Measurements from ENCODE around the gene MRPL36.

Gene MRPL36

DNA sequence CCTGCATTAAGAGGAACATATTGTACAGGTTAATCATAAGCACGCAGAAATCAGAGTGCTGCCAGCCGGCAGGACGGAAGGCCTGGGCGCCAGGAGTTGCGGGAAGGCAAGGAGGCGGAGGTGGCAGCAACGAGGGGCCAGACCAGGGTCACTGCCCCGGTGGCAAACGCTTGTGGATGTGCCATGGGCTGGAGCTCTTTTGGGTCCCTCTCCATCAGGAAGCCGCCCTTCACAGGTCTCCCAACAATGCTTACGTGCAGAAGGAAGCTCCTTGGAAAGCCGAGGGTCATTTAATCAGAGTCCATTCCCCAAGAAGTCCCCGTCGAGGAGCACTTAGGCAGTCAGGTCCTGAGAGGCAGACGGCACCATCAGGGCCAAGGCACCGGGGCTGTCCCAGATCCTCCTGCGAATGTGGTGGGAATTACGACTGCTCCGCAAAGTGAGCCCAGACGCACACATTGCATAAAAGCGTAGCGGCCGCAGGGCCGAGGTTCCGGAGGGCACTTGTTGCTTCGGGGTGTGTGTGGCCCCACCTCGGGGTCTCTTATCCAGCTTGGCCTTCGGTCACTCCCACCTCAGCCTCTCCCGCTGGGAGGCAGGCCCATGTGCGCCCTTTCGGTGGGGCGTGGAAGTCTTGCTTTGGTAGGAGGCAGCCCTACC, 20.5 kb downstream of the MRPL36 start:
- TF ChIP-seq, protein P1, sequence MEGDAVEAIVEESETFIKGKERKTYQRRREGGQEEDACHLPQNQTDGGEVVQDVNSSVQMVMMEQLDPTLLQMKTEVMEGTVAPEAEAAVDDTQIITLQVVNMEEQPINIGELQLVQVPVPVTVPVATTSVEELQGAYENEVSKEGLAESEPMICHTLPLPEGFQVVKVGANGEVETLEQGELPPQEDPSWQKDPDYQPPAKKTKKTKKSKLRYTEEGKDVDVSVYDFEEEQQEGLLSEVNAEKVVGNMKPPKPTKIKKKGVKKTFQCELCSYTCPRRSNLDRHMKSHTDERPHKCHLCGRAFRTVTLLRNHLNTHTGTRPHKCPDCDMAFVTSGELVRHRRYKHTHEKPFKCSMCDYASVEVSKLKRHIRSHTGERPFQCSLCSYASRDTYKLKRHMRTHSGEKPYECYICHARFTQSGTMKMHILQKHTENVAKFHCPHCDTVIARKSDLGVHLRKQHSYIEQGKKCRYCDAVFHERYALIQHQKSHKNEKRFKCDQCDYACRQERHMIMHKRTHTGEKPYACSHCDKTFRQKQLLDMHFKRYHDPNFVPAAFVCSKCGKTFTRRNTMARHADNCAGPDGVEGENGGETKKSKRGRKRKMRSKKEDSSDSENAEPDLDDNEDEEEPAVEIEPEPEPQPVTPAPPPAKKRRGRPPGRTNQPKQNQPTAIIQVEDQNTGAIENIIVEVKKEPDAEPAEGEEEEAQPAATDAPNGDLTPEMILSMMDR (IDR thresholded peaks at IDR 0.05; ENCODE audit: borderline replicate concordance, insufficient read depth, low read depth, low read length), result no peak
- H3K4me3 ChIP-seq (ENCODE audit: low read depth, low read length), result no peak overlapping the region

- TF ChIP-seq, protein P1 (IDR thresholded peaks at IDR 0.05; ENCODE audit: borderline replicate concordance, insufficient read depth, low read depth, low read length), result no peak
- H3K4me3 ChIP-seq (ENCODE audit: low read depth, low read length), result no peak overlapping the region
Observed at GRCh38 chr5:1778138-1779020, 21.3 kb downstream of the MRPL36 start.

DNA sequence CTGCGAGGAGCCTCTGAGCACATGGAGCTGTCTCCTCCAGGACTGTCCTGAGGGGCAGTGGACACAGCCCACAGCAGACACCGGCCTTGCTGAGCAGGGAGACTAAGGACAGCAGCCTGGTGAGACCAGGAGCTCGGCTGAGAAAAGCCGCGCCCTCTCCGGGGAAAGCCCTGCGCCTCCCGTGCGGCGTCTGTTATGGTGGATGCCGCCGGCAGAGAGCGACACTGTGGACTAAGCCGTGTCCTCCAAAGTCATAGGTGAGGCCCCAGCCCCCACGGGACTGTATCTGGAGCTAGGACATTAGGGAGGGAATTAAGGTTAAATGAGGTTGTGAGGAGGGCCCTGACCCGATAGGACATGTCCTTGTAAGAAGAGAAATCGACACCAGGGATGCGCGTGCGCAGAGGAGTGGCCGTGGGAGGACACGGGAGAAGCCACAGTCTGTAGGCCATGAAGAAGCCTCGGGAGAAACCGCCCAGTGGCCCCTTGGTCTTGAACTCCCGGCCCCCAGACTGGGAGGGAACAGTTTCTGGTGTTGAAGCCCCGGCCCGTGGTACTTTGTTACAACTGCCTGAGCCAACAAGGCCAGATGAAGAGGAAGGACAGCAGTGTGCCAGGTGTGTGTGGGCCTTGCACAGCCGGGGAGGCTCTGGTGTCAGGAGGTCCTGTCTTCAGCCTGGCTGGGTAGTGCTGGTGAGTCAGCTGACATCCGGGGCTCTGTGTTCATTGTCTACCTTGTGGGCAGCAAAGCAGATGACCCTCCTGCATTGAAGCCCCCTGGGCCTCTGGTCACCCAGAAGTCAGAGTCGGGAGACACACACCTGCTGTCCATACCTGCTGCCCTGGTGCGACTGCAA, 22.1 kb downstream of the MRPL36 start:
- TF ChIP-seq, protein P1 (IDR thresholded peaks at IDR 0.05; ENCODE audit: borderline replicate concordance, insufficient read depth, low read depth, low read length), result no peak
- no peak overlapping the region for H3K4me3 ChIP-seq (ENCODE audit: low read depth, low read length)

DNA sequence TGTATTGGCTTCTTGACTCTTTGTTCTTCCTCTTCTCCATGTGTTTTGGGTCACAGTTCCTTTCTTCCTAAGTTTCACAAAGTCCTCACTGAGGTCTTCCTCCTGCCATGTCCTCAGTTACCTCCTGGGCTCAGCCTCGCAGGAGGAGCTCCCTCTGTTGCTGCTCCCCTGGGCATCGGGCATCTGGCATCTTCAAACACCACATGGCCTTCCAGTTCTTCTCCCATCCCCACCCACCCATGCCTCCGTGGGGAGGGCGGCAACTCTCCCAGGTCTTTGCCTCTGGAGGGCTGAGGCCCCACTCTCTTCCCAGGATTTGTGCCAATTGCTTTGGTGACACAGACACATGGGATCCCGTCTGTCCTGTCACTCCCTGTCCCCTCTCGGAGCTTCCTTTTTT, 22.8 kb downstream of the MRPL36 start:
- H3K4me3 ChIP-seq (ENCODE audit: low read depth, low read length), result no peak overlapping the region
- TF ChIP-seq, protein P1 (IDR thresholded peaks at IDR 0.05; ENCODE audit: borderline replicate concordance, insufficient read depth, low read depth, low read length), result no peak

- H3K4me3 ChIP-seq (ENCODE audit: low read depth, low read length), result no peak overlapping the region
- TF ChIP-seq, protein P1 (IDR thresholded peaks at IDR 0.05; ENCODE audit: borderline replicate concordance, insufficient read depth, low read depth, low read length), result peak; percentile 54; the same call in 1 of the 2 replicates
Observed at GRCh38 chr5:1772634-1773033, 27.0 kb downstream of the MRPL36 start.

GRCh38 chr5:1771149-1772065, 28.2 kb downstream of the MRPL36 start:
- TF ChIP-seq, protein P1 (IDR thresholded peaks at IDR 0.05; ENCODE audit: borderline replicate concordance, insufficient read depth, low read depth, low read length), result no peak
- no peak overlapping the region for H3K4me3 ChIP-seq (ENCODE audit: low read depth, low read length)

Data from GM12875 (cell line).